ENCODE measurements around the gene ATF4. TPM values are rescaled to one million over a fixed set of nuclear protein-coding genes. Genes with fewer than 3 reads are reported as not detected.

Gene ATF4
- total and polyA plus RNA-seq, 4 experiments from 2014 or later: 44.4 to 278 (median 187) TPM

- DNase-seq: no peak
- peaks cover 19 to 26% of the 10 kb centered on the region in 2 donors for H3K27me3 Mint-ChIP-seq
Observed at GRCh38 chr22:39559456-39560105, 39.2 kb downstream of the ATF4 start.

GRCh38 chr22:39560127-39560526, 39.8 kb downstream of the ATF4 start:
- Mint-ChIP-seq H3K36me3 (no peaks in the 10 kb centered on the region), H3K27ac (no peak overlapping the region), H3K4me1 (peaks cover 0 to 9% (median 2%) of the 10 kb centered on the region in 4 donors), H3K27me3 (peaks cover 19 to 26% of the 10 kb centered on the region in 2 donors), H3K4me3 (peak overlapping the region in 1 of 8 donors; percentile 44), H3K9me3 (peaks cover 0 to 2% (median 0%) of the 10 kb centered on the region in 8 donors)
- peaks cover 6% of the 10 kb centered on the region for H3K4me1 ChIP-seq (ENCODE audit: insufficient read depth, low read length)
- no peak overlapping the region for H3K4me3 ChIP-seq (ENCODE audit: low read length in 2 of 2)
- H3K27ac ChIP-seq (ENCODE audit: low read depth, low read length): no peak overlapping the region
- ChIA-PET CTCF (ENCODE audit: partially characterized antibody) (interaction anchor here (1.3 to 5.7 kb wide), 2 partner anchors 383 to 464 kb away, joined by 3 to 37 read pairs; no protein-coding TSS in a partner anchor), POLR2A (ENCODE audit: partially characterized antibody) (no interaction called here)
- H3K36me3 ChIP-seq (ENCODE audit: insufficient read depth, low read length): no peaks in the 10 kb centered on the region
- no peaks in the 10 kb centered on the region for H3K9me3 ChIP-seq (ENCODE audit: control insufficient read depth in 1 of 2, low read length in 2 of 2)
- intact Hi-C loops (cut with micrococcal nuclease): loop anchor here (10.0 kb wide), 2 partner anchors 65 to 385 kb away; no protein-coding TSS in a partner anchor
- DNase-seq: no peak
- peaks cover 21% of the 10 kb centered on the region for H3K27me3 ChIP-seq (ENCODE audit: insufficient read depth, low read length)

More at GRCh38 chr22:39559456-39560105, 39.2 kb downstream of the ATF4 start:
- Histone ChIP-seq H3K9me3 (ENCODE audit: control insufficient read depth in 1 of 2, low read length in 2 of 2) (no peaks in the 10 kb centered on the region), H3K4me1 (ENCODE audit: insufficient read depth, low read length) (peaks cover 6% of the 10 kb centered on the region), H3K27me3 (ENCODE audit: insufficient read depth, low read length) (peaks cover 21% of the 10 kb centered on the region), H3K4me3 (ENCODE audit: low read length in 2 of 2) (no peak overlapping the region), H3K27ac (ENCODE audit: low read depth, low read length) (no peak overlapping the region), H3K36me3 (ENCODE audit: insufficient read depth, low read length) (no peaks in the 10 kb centered on the region)
- H3K27ac Mint-ChIP-seq: no peak overlapping the region
- H3K36me3 Mint-ChIP-seq: no peaks in the 10 kb centered on the region
- intact Hi-C loops (cut with micrococcal nuclease): loop anchor here (10.0 kb wide), 2 partner anchors 65 to 385 kb away; no protein-coding TSS in a partner anchor
- ChIA-PET CTCF (ENCODE audit: partially characterized antibody) (interaction anchor here (1.0 to 5.7 kb wide), 3 partner anchors 20 to 464 kb away, joined by 3 to 37 read pairs (median 3); no protein-coding TSS in a partner anchor), POLR2A (ENCODE audit: partially characterized antibody) (no interaction called here)
- peak overlapping the region in 1 of 8 donors; percentile 23 for H3K4me3 Mint-ChIP-seq
- peaks cover 0 to 2% (median 0%) of the 10 kb centered on the region in 8 donors for H3K9me3 Mint-ChIP-seq
- peaks cover 0 to 9% (median 2%) of the 10 kb centered on the region in 4 donors for H3K4me1 Mint-ChIP-seq

- peaks cover 0 to 6% (median 0%) of the 10 kb centered on the region in 8 donors for H3K9me3 Mint-ChIP-seq
- H3K4me1 Mint-ChIP-seq: peaks cover 15 to 20% (median 17%) of the 10 kb centered on the region in 4 donors
- peaks cover 6 to 14% of the 10 kb centered on the region in 2 donors for H3K27me3 Mint-ChIP-seq
- H3K4me1 ChIP-seq (ENCODE audit: insufficient read depth, low read length): peaks cover 13% of the 10 kb centered on the region
- intact Hi-C loops (cut with micrococcal nuclease): loop anchor here (10.0 kb wide), 2 partner anchors 62 to 382 kb away; no protein-coding TSS in a partner anchor
- H3K27ac Mint-ChIP-seq: no peak overlapping the region
- no peak overlapping the region for H3K4me3 ChIP-seq (ENCODE audit: low read length in 2 of 2)
- H3K36me3 ChIP-seq (ENCODE audit: insufficient read depth, low read length): no peaks in the 10 kb centered on the region
- POLR2A ChIA-PET (ENCODE audit: partially characterized antibody): no interaction called here
- no peak for DNase-seq
- H3K4me3 Mint-ChIP-seq: no peak overlapping the region
- no peaks in the 10 kb centered on the region for H3K36me3 Mint-ChIP-seq
- CTCF ChIA-PET (ENCODE audit: partially characterized antibody): interaction anchor here (0.9 to 1.4 kb wide), 2 partner anchors 380 to 462 kb away, joined by 3 to 6 read pairs; no protein-coding TSS in a partner anchor
- no peaks in the 10 kb centered on the region for H3K9me3 ChIP-seq (ENCODE audit: control insufficient read depth in 1 of 2, low read length in 2 of 2)
- H3K27ac ChIP-seq (ENCODE audit: low read depth, low read length): no peak overlapping the region
- H3K27me3 ChIP-seq (ENCODE audit: insufficient read depth, low read length): peaks cover 9% of the 10 kb centered on the region
Observed at GRCh38 chr22:39562839-39563489, 42.6 kb downstream of the ATF4 start.

- intact Hi-C loops (cut with micrococcal nuclease): loop anchor here (10.0 kb wide), 2 partner anchors 61 to 381 kb away; no protein-coding TSS in a partner anchor
- no peak for DNase-seq
- peaks cover 0 to 6% (median 0%) of the 10 kb centered on the region in 8 donors for H3K9me3 Mint-ChIP-seq
- no peaks in the 10 kb centered on the region for H3K9me3 ChIP-seq (ENCODE audit: control insufficient read depth in 1 of 2, low read length in 2 of 2)
- no peak overlapping the region for H3K4me3 Mint-ChIP-seq
- POLR2A ChIA-PET (ENCODE audit: partially characterized antibody): no interaction called here
- H3K27ac ChIP-seq (ENCODE audit: low read depth, low read length): no peak overlapping the region
- peaks cover 2 to 11% of the 10 kb centered on the region in 2 donors for H3K27me3 Mint-ChIP-seq
- H3K36me3 Mint-ChIP-seq: no peaks in the 10 kb centered on the region
- CTCF ChIA-PET (ENCODE audit: partially characterized antibody): no interaction called here
- H3K27ac Mint-ChIP-seq: no peak overlapping the region
- H3K27me3 ChIP-seq (ENCODE audit: insufficient read depth, low read length): peaks cover 1% of the 10 kb centered on the region
- H3K36me3 ChIP-seq (ENCODE audit: insufficient read depth, low read length): no peaks in the 10 kb centered on the region
- H3K4me3 ChIP-seq (ENCODE audit: low read length in 2 of 2): no peak overlapping the region
- H3K4me1 ChIP-seq (ENCODE audit: insufficient read depth, low read length): peaks cover 14% of the 10 kb centered on the region
- H3K4me1 Mint-ChIP-seq: peaks cover 16 to 23% (median 18%) of the 10 kb centered on the region in 4 donors
Observed at GRCh38 chr22:39563571-39564428, 43.4 kb downstream of the ATF4 start.

GRCh38 chr22:39565414-39565944, 45.1 kb downstream of the ATF4 start:
- no peak overlapping the region for H3K4me3 ChIP-seq (ENCODE audit: low read length in 2 of 2)
- ChIA-PET CTCF (ENCODE audit: partially characterized antibody) (no interaction called here), POLR2A (ENCODE audit: partially characterized antibody) (no interaction called here)
- DNase-seq: no peak
- no peaks in the 10 kb centered on the region for H3K36me3 ChIP-seq (ENCODE audit: insufficient read depth, low read length)
- Mint-ChIP-seq H3K36me3 (no peaks in the 10 kb centered on the region), H3K4me3 (peak overlapping the region in 2 of 8 donors; percentile 73 to 78), H3K4me1 (peaks cover 16 to 23% (median 18%) of the 10 kb centered on the region in 4 donors), H3K27ac (peak overlapping the region in 2 of 7 donors; percentile 7 to 88), H3K9me3 (peaks cover 0 to 6% (median 0%) of the 10 kb centered on the region in 8 donors), H3K27me3 (peaks cover under 1 to 3% of the 10 kb centered on the region in 2 donors)
- H3K27me3 ChIP-seq (ENCODE audit: insufficient read depth, low read length): no peaks in the 10 kb centered on the region
- no peaks in the 10 kb centered on the region for H3K9me3 ChIP-seq (ENCODE audit: control insufficient read depth in 1 of 2, low read length in 2 of 2)
- H3K27ac ChIP-seq (ENCODE audit: low read depth, low read length): no peak overlapping the region
- H3K4me1 ChIP-seq (ENCODE audit: insufficient read depth, low read length): peaks cover 14% of the 10 kb centered on the region
- intact Hi-C loops (cut with micrococcal nuclease): loop anchor here (5.0 to 10.0 kb wide), 3 partner anchors 59 to 379 kb away; no protein-coding TSS in a partner anchor

GRCh38 chr22:39567135-39567946, 47.0 kb downstream of the ATF4 start:
- Histone ChIP-seq H3K36me3 (ENCODE audit: insufficient read depth, low read length) (no peaks in the 10 kb centered on the region), H3K27ac (ENCODE audit: low read depth, low read length) (no peak overlapping the region), H3K27me3 (ENCODE audit: insufficient read depth, low read length) (no peaks in the 10 kb centered on the region), H3K4me3 (ENCODE audit: low read length in 2 of 2) (peak overlapping the region in 1 of 2 donors; percentile 3), H3K4me1 (ENCODE audit: insufficient read depth, low read length) (peaks cover 14% of the 10 kb centered on the region), H3K9me3 (ENCODE audit: control insufficient read depth in 1 of 2, low read length in 2 of 2) (no peaks in the 10 kb centered on the region)
- peaks cover 0 to 6% (median 0%) of the 10 kb centered on the region in 8 donors for H3K9me3 Mint-ChIP-seq
- POLR2A ChIA-PET (ENCODE audit: partially characterized antibody): interaction anchor here (0.6 to 1.1 kb wide), 4 partner anchors 123 to 458 kb away, joined by 3 to 5 read pairs (median 3); no protein-coding TSS in a partner anchor
- intact Hi-C loops (cut with micrococcal nuclease): loop anchor here (5.0 to 10.0 kb wide), 3 partner anchors 57 to 377 kb away; no protein-coding TSS in a partner anchor
- peaks cover 16 to 23% (median 18%) of the 10 kb centered on the region in 4 donors for H3K4me1 Mint-ChIP-seq
- H3K27me3 Mint-ChIP-seq: no peaks in the 10 kb centered on the region
- CTCF ChIA-PET (ENCODE audit: partially characterized antibody): interaction anchor here (0.6 to 1.5 kb wide), 8 partner anchors 11 to 469 kb away, joined by 3 to 11 read pairs (median 4); no protein-coding TSS in a partner anchor
- peak overlapping the region; percentile 47 to 68 (median 50) for H3K4me3 Mint-ChIP-seq
- H3K27ac Mint-ChIP-seq: peak overlapping the region; percentile 54 to 91 (median 83)
- DNase-seq: peak; percentile 43 to 58 (median 52)
- H3K36me3 Mint-ChIP-seq: no peaks in the 10 kb centered on the region

Data from CD4-positive, alpha-beta memory T cell (primary cell).